Uterus (tissue), 4 donors: ENCODE results near the gene IL17RB. TPM values are rescaled to one million over a fixed set of nuclear protein-coding genes. Genes with fewer than 3 reads are reported as not detected.

Experiments used
- DNase-seq, 2 donors: peaks; one replicate each; pipeline ENCODE4 v3.0.0-alpha.2; 2019 to 2020
- H3K27ac ChIP-seq, 2 donors: fragments of 200-600 bp; sonication (generic); 1 replicate in 1 of 2; 2 replicates in 1 of 2; pipeline ENCODE4 v1.5.1; 2016 to 2018
- H3K27me3 ChIP-seq, 2 donors: fragments of 200-600 bp; sonication (generic); one replicate each; pipeline ENCODE4 v1.5.1; 2018 to 2019; ENCODE audit warnings: control low read depth in 1 of 2
- H3K36me3 ChIP-seq, 2 donors: fragments of 200-600 bp; sonication (generic); one replicate each; pipeline ENCODE4 v1.5.1; 2019; ENCODE audit warnings: control low read depth in 1 of 2
- H3K4me1 ChIP-seq, 2 donors: fragments of 200-600 bp; sonication (generic); one replicate each; pipeline ENCODE4 v1.5.1; 2018 to 2019; ENCODE audit warnings: control low read depth in 1 of 2
- H3K4me3 ChIP-seq, 2 donors: fragments of 200-600 bp; sonication (generic); 1 replicate in 1 of 2; 2 replicates in 1 of 2; pipeline ENCODE4 v1.5.1; 2018 to 2019; ENCODE audit warnings: mild to moderate bottlenecking in 1 of 2
- H3K9me3 ChIP-seq, 2 donors: fragments of 200-600 bp; sonication (generic); one replicate each; pipeline ENCODE4 v1.5.1; 2019; ENCODE audit warnings: control low read depth in 1 of 2
- POLR2A ChIP-seq, 2 donors: fragments of 450-650 bp; IDR thresholded peaks; one replicate each; pipeline ENCODE4 v1.6.1; 2016; ENCODE audit warnings: antibody characterized with exemption in 2 of 2, mild to moderate bottlenecking in 1 of 2, moderate library complexity in 1 of 2
- intact Hi-C: fragments of 100-400 bp; cut with DNase I; formaldehyde crosslinking; loops from one replicate; pipeline ENCODE4 v1.15.1; 2023; ENCODE audit warnings: low total_unique reads
- total RNA-seq, 4 donors: library from RNA; depleted of rRNA in 3 of 4; stranded (reverse); fragments of >200 nt in 3 of 4; gene quantifications; one replicate each; pipeline versions ENCODE4 v1.1.0 to v1.2.4, GENCODE V29; 2014 to 2023
- TF ChIP-seq, protein P1 (sequence below), 4 experiments: fragments of 200-600 bp in 2 of 4; fragments of 450-650 bp in 2 of 4; sonication (generic) in 2 of 4; IDR thresholded peaks; one replicate each; pipeline ENCODE4 v1.5.1; 2016 to 2019; ENCODE audit warnings: antibody characterized with exemption in 4 of 4, mild to moderate bottlenecking in 2 of 4, moderate library complexity in 1 of 4
- donor health status: DM: yes; HTN: yes; CAD: no.

Gene IL17RB
- total RNA-seq, 4 donors from 2014 or later: 1.3 to 4.6 (median 2.8) TPM; not detected in 1

GRCh38 chr3:53836084-53836872, 10.1 kb upstream of the IL17RB start:
- Histone ChIP-seq H3K4me3 (no peak overlapping the region), H3K36me3 (no peaks in the 10 kb centered on the region), H3K27ac (no peak overlapping the region), H3K4me1 (no peaks in the 10 kb centered on the region), H3K9me3 (no peaks in the 10 kb centered on the region), H3K27me3 (no peaks in the 10 kb centered on the region)
- no peak for TF ChIP-seq POLR2A (IDR thresholded peaks at IDR 0.05)
- TF ChIP-seq, protein P1, sequence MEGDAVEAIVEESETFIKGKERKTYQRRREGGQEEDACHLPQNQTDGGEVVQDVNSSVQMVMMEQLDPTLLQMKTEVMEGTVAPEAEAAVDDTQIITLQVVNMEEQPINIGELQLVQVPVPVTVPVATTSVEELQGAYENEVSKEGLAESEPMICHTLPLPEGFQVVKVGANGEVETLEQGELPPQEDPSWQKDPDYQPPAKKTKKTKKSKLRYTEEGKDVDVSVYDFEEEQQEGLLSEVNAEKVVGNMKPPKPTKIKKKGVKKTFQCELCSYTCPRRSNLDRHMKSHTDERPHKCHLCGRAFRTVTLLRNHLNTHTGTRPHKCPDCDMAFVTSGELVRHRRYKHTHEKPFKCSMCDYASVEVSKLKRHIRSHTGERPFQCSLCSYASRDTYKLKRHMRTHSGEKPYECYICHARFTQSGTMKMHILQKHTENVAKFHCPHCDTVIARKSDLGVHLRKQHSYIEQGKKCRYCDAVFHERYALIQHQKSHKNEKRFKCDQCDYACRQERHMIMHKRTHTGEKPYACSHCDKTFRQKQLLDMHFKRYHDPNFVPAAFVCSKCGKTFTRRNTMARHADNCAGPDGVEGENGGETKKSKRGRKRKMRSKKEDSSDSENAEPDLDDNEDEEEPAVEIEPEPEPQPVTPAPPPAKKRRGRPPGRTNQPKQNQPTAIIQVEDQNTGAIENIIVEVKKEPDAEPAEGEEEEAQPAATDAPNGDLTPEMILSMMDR (IDR thresholded peaks at IDR 0.05): no peak
- intact Hi-C loops: no loop called here
- no peak for DNase-seq

DNA sequence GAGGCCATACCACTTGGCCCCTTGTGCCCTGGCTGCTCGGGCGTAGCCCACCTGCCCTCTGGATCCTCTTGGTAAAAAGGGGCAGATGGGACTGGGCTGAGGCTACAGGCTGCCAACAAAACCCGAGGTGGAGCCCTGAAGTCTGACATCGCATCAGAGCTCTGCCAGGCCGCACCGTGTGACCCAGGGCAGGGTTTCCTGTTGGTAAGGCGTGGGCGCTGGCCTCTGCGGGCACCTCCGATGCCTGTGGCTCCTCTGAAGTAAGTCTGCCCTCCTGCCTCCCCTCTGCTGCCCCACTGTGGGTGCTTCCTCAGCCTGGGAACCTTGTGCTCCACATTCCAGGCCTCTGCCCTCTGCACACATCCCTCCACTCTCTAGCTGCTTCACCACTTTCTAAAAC, 9.0 kb upstream of the IL17RB start:
- no peak overlapping the region for H3K27ac ChIP-seq
- intact Hi-C loops: no loop called here
- H3K36me3 ChIP-seq: no peaks in the 10 kb centered on the region
- no peaks in the 10 kb centered on the region for H3K9me3 ChIP-seq
- DNase-seq: no peak
- no peaks in the 10 kb centered on the region for H3K4me1 ChIP-seq
- no peak for TF ChIP-seq POLR2A (IDR thresholded peaks at IDR 0.05)
- TF ChIP-seq, protein P1 (IDR thresholded peaks at IDR 0.05): no peak
- no peak overlapping the region for H3K4me3 ChIP-seq
- no peaks in the 10 kb centered on the region for H3K27me3 ChIP-seq

DNA sequence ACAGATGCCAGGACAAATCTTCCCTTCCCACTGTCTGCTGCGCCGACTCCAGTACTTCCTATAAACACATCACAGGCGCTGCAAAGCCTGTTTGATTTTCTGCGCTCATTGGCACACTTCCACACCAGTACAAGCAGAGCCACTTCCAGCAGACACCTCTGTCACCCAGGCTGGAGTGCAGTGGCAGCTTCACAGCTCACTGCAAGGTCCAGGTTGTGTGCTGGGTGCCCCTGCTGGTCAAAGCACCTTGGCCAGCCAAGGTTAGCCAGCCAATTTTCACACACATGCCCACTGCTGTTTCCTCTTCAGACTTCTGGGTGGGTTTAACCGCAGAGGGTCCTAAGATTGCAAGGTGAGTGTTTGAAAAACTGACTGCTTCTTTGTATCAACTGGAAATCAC, 5.1 kb upstream of the IL17RB start:
- Histone ChIP-seq H3K27ac (no peak overlapping the region), H3K4me1 (peaks cover 0 to 3% of the 10 kb centered on the region in 2 donors), H3K36me3 (no peaks in the 10 kb centered on the region), H3K4me3 (no peak overlapping the region), H3K9me3 (no peaks in the 10 kb centered on the region), H3K27me3 (no peaks in the 10 kb centered on the region)
- intact Hi-C loops: no loop called here
- no peak for DNase-seq
- TF ChIP-seq, protein P1 (IDR thresholded peaks at IDR 0.05): no peak
- TF ChIP-seq POLR2A (IDR thresholded peaks at IDR 0.05): no peak

- Histone ChIP-seq H3K27ac (peak overlapping the region; percentile 11 to 65), H3K4me1 (peaks cover 0 to 3% of the 10 kb centered on the region in 2 donors), H3K36me3 (no peaks in the 10 kb centered on the region), H3K4me3 (no peak overlapping the region), H3K27me3 (no peaks in the 10 kb centered on the region), H3K9me3 (no peaks in the 10 kb centered on the region)
- intact Hi-C loops: no loop called here
- no peak for TF ChIP-seq POLR2A (IDR thresholded peaks at IDR 0.05)
- TF ChIP-seq, protein P1 (IDR thresholded peaks at IDR 0.05): peak in 2 of 4 experiments; percentile 21 to 50
- peak; percentile 46 to 62 for DNase-seq
These were observed 3.8 kb upstream of the IL17RB start for GRCh38 chr3:53842436-53843194.
